ENCODE data around the gene HOOK1.

DNA sequence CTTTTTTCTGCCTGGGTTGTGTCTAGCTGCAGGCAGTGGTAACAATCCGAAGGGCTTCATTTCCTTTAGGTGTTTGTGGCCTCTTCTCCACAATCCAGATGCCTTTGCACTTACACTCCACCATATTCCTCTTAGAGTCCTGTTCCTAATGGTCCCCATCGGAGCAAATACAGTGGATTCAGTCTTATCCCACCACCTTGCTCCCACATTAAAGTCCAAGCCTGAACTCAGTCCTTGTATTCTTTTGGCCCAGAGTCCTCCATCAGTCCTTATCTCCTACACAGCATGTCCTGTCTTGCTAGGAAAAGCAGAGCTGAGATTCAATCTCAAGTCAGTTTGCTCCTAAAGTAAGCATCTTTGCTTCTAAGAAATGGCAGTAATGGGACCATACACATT, 103.0 kb downstream of the HOOK1 start:
- TF ChIP-seq, protein P1, sequence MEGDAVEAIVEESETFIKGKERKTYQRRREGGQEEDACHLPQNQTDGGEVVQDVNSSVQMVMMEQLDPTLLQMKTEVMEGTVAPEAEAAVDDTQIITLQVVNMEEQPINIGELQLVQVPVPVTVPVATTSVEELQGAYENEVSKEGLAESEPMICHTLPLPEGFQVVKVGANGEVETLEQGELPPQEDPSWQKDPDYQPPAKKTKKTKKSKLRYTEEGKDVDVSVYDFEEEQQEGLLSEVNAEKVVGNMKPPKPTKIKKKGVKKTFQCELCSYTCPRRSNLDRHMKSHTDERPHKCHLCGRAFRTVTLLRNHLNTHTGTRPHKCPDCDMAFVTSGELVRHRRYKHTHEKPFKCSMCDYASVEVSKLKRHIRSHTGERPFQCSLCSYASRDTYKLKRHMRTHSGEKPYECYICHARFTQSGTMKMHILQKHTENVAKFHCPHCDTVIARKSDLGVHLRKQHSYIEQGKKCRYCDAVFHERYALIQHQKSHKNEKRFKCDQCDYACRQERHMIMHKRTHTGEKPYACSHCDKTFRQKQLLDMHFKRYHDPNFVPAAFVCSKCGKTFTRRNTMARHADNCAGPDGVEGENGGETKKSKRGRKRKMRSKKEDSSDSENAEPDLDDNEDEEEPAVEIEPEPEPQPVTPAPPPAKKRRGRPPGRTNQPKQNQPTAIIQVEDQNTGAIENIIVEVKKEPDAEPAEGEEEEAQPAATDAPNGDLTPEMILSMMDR (conservative IDR thresholded peaks at IDR 0.05; ENCODE audit: low read length) = no peak
- TF ChIP-seq EZH2phosphoT487 (IDR thresholded peaks at IDR 0.05; ENCODE audit: borderline replicate concordance) = no peak

Measured in Loucy (cell line).